Measurements from ENCODE around the gene NOX5. TPM values are rescaled to one million over a fixed set of nuclear protein-coding genes. Genes with fewer than 3 reads are reported as not detected.

The NOX5 gene
- polyA plus RNA-seq, 2 of the 4 experiments (the other 2 are of a cell fraction) = 0.19 to 0.22 TPM

DNA sequence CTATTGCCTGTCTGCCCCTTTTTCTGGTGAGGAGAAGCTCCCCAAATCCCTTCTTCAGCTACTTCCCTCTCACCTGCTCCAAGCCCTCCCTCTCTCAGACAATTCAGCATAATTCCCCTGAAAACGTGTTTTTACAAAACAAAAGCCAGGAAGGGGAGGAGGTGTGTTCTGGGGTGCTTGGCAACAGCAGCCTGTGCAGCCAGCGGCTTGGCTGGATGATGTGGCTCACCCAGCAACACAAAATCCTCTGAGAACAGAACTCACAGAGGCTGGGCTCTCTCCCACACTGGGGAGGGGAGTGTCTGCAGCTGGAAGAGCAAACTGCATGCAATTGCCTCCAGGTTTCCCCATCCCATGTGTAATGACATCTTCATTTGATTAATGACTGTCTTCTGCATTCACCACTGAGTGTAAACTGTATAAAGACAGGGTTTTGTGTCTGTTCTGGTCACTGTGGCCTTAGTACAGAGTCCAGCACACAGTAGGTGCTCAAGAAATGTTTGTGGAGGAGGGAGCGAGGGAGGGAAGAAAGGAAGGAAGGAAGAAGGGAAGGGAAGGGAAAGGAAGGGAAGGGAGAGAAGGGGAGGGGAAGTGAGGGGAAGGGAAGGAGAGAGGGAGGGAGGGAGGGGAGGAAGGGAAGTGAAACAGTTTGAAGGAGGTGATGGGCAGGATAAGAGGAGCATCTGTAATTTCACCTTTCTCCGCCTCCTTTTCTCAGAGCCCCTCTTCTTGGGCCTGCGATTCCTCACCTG is 75.9 kb downstream of the NOX5 start:
- H3K4me1 ChIP-seq = peaks cover 51% of the 10 kb centered on the region
- H3K4me3 ChIP-seq = no peak overlapping the region
- no peak for FAIRE-seq
- 78% methylated on average over 5 of the region's 5 CpGs for WGBS (ENCODE audit: missing lambda C conversion rate)
- no peak for ATAC-seq
- POLR2A ChIA-PET = interaction anchor here (1.5 kb wide), 1 partner anchor 70 kb away, joined by 4 read pairs; the partner anchor contains the start of gene GLCE
- peak in 1 of 2 experiments; percentile 34 for DNase-seq (ENCODE audit: low read depth in 1 of 2, low spot score in 1 of 2)
- H3K9me3 ChIP-seq = no peaks in the 10 kb centered on the region
- CTCF ChIA-PET = interaction anchor here (1.1 to 5.6 kb wide), 3 partner anchors 14 to 135 kb away, joined by 3 to 27 read pairs (median 11); no protein-coding TSS in a partner anchor
- peak overlapping the region in 1 of 2 experiments; percentile 80; a peak in 3 of 6 replicates for H3K27ac ChIP-seq
- no peak overlapping the region for H3K4me2 ChIP-seq
- TF ChIP-seq KDM5A (IDR thresholded peaks at IDR 0.05) = no peak
- TF ChIP-seq CBX8 (IDR thresholded peaks at IDR 0.05) = no peak
- no peak for TF ChIP-seq RFX5 (IDR thresholded peaks at IDR 0.05)
- TF ChIP-seq POLR2AphosphoS2 (conservative IDR thresholded peaks at IDR 0.05; ENCODE audit: low read length) = no peak
- TF ChIP-seq NR3C1 (IDR thresholded peaks at IDR 0.05) = no peak
- no peak for TF ChIP-seq BHLHE40 (IDR thresholded peaks at IDR 0.05; ENCODE audit: low read depth, low read length)
- no peak for TF ChIP-seq HOXA7 (CRISPR knock-in tag; IDR thresholded peaks at IDR 0.05)
- TF ChIP-seq, protein P1, sequence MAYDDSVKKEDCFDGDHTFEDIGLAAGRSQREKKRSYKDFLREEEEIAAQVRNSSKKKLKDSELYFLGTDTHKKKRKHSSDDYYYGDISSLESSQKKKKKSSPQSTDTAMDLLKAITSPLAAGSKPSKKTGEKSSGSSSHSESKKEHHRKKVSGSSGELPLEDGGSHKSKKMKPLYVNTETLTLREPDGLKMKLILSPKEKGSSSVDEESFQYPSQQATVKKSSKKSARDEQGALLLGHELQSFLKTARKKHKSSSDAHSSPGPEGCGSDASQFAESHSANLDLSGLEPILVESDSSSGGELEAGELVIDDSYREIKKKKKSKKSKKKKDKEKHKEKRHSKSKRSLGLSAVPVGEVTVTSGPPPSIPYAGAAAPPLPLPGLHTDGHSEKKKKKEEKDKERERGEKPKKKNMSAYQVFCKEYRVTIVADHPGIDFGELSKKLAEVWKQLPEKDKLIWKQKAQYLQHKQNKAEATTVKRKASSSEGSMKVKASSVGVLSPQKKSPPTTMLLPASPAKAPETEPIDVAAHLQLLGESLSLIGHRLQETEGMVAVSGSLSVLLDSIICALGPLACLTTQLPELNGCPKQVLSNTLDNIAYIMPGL (CRISPR knock-in tag; IDR thresholded peaks at IDR 0.05; ENCODE audit: borderline replicate concordance) = no peak
- TF ChIP-seq HDAC2 (IDR thresholded peaks at IDR 0.05) = no peak
- TF ChIP-seq, protein P2, sequence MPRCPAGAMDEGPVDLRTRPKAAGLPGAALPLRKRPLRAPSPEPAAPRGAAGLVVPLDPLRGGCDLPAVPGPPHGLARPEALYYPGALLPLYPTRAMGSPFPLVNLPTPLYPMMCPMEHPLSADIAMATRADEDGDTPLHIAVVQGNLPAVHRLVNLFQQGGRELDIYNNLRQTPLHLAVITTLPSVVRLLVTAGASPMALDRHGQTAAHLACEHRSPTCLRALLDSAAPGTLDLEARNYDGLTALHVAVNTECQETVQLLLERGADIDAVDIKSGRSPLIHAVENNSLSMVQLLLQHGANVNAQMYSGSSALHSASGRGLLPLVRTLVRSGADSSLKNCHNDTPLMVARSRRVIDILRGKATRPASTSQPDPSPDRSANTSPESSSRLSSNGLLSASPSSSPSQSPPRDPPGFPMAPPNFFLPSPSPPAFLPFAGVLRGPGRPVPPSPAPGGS (IDR thresholded peaks at IDR 0.05) = no peak
- TF ChIP-seq RARB (CRISPR knock-in tag; IDR thresholded peaks at IDR 0.05) = no peak
- TF ChIP-seq RNF2 (IDR thresholded peaks at IDR 0.05; ENCODE audit: borderline replicate concordance, low read depth) = no peak
- TF ChIP-seq, protein P3, sequence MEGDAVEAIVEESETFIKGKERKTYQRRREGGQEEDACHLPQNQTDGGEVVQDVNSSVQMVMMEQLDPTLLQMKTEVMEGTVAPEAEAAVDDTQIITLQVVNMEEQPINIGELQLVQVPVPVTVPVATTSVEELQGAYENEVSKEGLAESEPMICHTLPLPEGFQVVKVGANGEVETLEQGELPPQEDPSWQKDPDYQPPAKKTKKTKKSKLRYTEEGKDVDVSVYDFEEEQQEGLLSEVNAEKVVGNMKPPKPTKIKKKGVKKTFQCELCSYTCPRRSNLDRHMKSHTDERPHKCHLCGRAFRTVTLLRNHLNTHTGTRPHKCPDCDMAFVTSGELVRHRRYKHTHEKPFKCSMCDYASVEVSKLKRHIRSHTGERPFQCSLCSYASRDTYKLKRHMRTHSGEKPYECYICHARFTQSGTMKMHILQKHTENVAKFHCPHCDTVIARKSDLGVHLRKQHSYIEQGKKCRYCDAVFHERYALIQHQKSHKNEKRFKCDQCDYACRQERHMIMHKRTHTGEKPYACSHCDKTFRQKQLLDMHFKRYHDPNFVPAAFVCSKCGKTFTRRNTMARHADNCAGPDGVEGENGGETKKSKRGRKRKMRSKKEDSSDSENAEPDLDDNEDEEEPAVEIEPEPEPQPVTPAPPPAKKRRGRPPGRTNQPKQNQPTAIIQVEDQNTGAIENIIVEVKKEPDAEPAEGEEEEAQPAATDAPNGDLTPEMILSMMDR (IDR thresholded peaks at IDR 0.05) = no peak
- TF ChIP-seq CHD2 (IDR thresholded peaks at IDR 0.05; ENCODE audit: low read length, partially characterized antibody) = no peak
- no peak for TF ChIP-seq EHF (CRISPR knock-in tag; IDR thresholded peaks at IDR 0.05)
- TF ChIP-seq ZSCAN20 (CRISPR knock-in tag; IDR thresholded peaks at IDR 0.05) = no peak

DNA sequence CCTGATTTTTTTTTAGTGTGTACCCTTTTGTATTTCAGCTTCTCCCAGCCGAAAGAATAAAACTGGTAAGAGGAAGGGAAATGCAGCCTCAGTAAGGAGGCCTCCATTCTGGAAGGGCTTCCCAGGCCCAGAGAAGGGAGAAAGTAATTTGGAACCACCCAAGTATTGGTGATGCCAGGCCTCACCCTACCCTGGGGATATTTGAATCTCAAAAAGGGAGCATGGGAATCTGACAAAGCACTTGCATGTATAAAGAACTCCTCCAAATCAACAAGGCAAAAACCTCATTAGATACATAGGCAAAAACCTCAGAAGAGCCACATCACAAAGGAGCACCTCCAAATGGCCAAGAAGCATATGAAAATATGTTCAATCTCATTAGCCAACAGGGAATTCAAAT is 77.2 kb downstream of the NOX5 start:
- POLR2A ChIA-PET = interaction anchor here (0.7 to 1.0 kb wide), 2 partner anchors 8 to 69 kb away, joined by 3 read pairs; partner anchors contain the start of gene GLCE
- H3K4me3 ChIP-seq = no peak overlapping the region

More for the DNA sequence above, 77.2 kb downstream of the NOX5 start:
- TF ChIP-seq HOXB13 (CRISPR knock-in tag; IDR thresholded peaks at IDR 0.05; ENCODE audit: low read depth) = no peak
- TF ChIP-seq FOSL2 (IDR thresholded peaks at IDR 0.05) = no peak
- no peak for TF ChIP-seq FOSL2 (CRISPR knock-in tag; IDR thresholded peaks at IDR 0.05)
- TF ChIP-seq JUNB (IDR thresholded peaks at IDR 0.05) = no peak
- TF ChIP-seq, protein P4, sequence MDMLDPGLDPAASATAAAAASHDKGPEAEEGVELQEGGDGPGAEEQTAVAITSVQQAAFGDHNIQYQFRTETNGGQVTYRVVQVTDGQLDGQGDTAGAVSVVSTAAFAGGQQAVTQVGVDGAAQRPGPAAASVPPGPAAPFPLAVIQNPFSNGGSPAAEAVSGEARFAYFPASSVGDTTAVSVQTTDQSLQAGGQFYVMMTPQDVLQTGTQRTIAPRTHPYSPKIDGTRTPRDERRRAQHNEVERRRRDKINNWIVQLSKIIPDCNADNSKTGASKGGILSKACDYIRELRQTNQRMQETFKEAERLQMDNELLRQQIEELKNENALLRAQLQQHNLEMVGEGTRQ (IDR thresholded peaks at IDR 0.05) = no peak
- Histone ChIP-seq H3K4me2 (peak overlapping the region; percentile 71), H3K9me3 (no peaks in the 10 kb centered on the region), H3K27ac (peak overlapping the region; percentile 5 to 80; a peak in 4 of 6 replicates), H3K4me1 (peaks cover 51% of the 10 kb centered on the region)
- FAIRE-seq (no peak), ATAC-seq (no peak), DNase-seq (ENCODE audit: low read depth in 1 of 2, low spot score in 1 of 2) (peak in 1 of 2 experiments; percentile 28)
- CTCF ChIA-PET = interaction anchor here (3.0 to 5.6 kb wide), 2 partner anchors 15 to 32 kb away, joined by 11 to 27 read pairs; no protein-coding TSS in a partner anchor
- WGBS (ENCODE audit: missing lambda C conversion rate) = 97% methylated on average over 1 of the region's 1 CpG

Measured in A549 (cell line).